Natural killer cell (primary cell): ENCODE measurements around the gene PPRC1. TPM values are rescaled to one million over a fixed set of nuclear protein-coding genes. Genes with fewer than 3 reads are reported as not detected.
A peak's percentile ranks its signal among the peaks of the same experiment; 100 is the strongest.

ENCODE experiments used
- ATAC-seq, 3 donors: fragments of 150-1000 bp in 2 of 3; fragments of 200-7000 bp in 1 of 3; cut with Tn5 transposase; 1 replicate in 1 of 3; 2 replicates in 2 of 3; pipeline ENCODE4 v1.10.0; 2021; ENCODE audit warnings: mild to moderate bottlenecking in 2 of 3, moderate library complexity in 2 of 3
- DNase-seq, 2 donors: peaks; one replicate each; pipeline versions ENCODE4 v3.0.0 to v3.0.0-alpha.2; 2013 to 2021; ENCODE audit warnings: mixed read lengths in 1 of 2
- H3K27ac ChIP-seq: one replicate; pipeline ENCODE4 v1.5.1; 2013; ENCODE audit warnings: mild to moderate bottlenecking, low read length
- H3K27me3 ChIP-seq: one replicate; pipeline ENCODE4 v1.6.1; 2013; ENCODE audit warnings: low read length; ENCODE audit not compliant: control insufficient read depth, insufficient read depth
- H3K36me3 ChIP-seq: one replicate; pipeline ENCODE4 v1.6.1; 2013; ENCODE audit warnings: low read length; ENCODE audit not compliant: control insufficient read depth, insufficient read depth
- H3K4me1 ChIP-seq: one replicate; pipeline ENCODE4 v1.6.1; 2013; ENCODE audit warnings: low read length; ENCODE audit not compliant: control insufficient read depth, insufficient read depth
- H3K4me3 ChIP-seq: one replicate; pipeline ENCODE4 v1.5.1; 2013; ENCODE audit warnings: low read length
- H3K9me3 ChIP-seq: one replicate; pipeline ENCODE4 v1.6.1; 2013; ENCODE audit warnings: low read length; ENCODE audit not compliant: control insufficient read depth, insufficient read depth
- H3K27ac Mint-ChIP-seq, 2 donors: one replicate each; pipeline ENCODE4 v1.8.0; 2022; ENCODE audit warnings: mild to moderate bottlenecking in 2 of 2, mixed read lengths in 2 of 2, moderate library complexity in 1 of 2
- H3K27me3 Mint-ChIP-seq, 2 donors: one replicate each; pipeline ENCODE4 v1.8.0; 2022; ENCODE audit warnings: low read depth in 2 of 2, mixed read lengths in 2 of 2
- H3K36me3 Mint-ChIP-seq: one replicate; pipeline ENCODE4 v1.8.0; 2022; ENCODE audit warnings: mixed read lengths
- H3K4me1 Mint-ChIP-seq, 2 donors: one replicate each; pipeline ENCODE4 v1.8.0; 2022; ENCODE audit warnings: mixed read lengths in 2 of 2
- H3K4me3 Mint-ChIP-seq: one replicate; pipeline ENCODE4 v1.8.0; 2022; ENCODE audit warnings: mild to moderate bottlenecking, moderate library complexity, mixed read lengths
- H3K9me3 Mint-ChIP-seq, 2 donors: one replicate each; pipeline ENCODE4 v1.8.0; 2022; ENCODE audit warnings: mixed read lengths in 2 of 2
- CTCF ChIP-seq: fragments of 200-600 bp; IDR thresholded peaks from one replicate; pipeline ENCODE4 v1.8.0; 2022; ENCODE audit warnings: antibody characterized with exemption
- WGBS: methylation state at CpG from one replicate; pipeline ENCODE4 v1.1.7; 2013; ENCODE audit warnings: missing lambda C conversion rate; ENCODE audit not compliant: insufficient coverage; 5-methylcytosine and 5-hydroxymethylcytosine counted together
- intact Hi-C: fragments of 100-400 bp; cut with micrococcal nuclease; formaldehyde crosslinking; loops from one replicate; pipeline ENCODE4 v1.14.2; 2022
- total RNA-seq, 4 donors: library from RNA; stranded (reverse); fragments of 120-200 nt in 1 of 4; gene quantifications; one replicate each; pipeline versions ENCODE4 v1.2.3 to v1.2.4, GENCODE V29; 2013 to 2022

PPRC1 gene
- total RNA-seq, 3 donors from 2014 or later (not counting 1 experiment from before 2014, with no cell fraction given): 29.1 to 48.0 (median 37.7) TPM

- H3K27me3 Mint-ChIP-seq: no peaks in the 10 kb centered on the region
- H3K4me3 Mint-ChIP-seq: peak overlapping the region; percentile 87
- under 1% methylated on average over 41 of the region's 45 CpGs for WGBS
- intact Hi-C loops: no loop called here
- peak overlapping the region; percentile 83 to 95 for H3K27ac Mint-ChIP-seq
- H3K9me3 ChIP-seq: no peaks in the 10 kb centered on the region
- peak; percentile 11 to 33 (median 33) for ATAC-seq
- peak overlapping the region; percentile 40 for H3K27ac ChIP-seq
- H3K4me1 Mint-ChIP-seq: peaks cover 59 to 77% of the 10 kb centered on the region in 2 donors
- no peaks in the 10 kb centered on the region for H3K9me3 Mint-ChIP-seq
- peak overlapping the region; percentile 37 for H3K4me3 ChIP-seq
- peaks cover 21% of the 10 kb centered on the region for H3K36me3 ChIP-seq
- H3K4me1 ChIP-seq: peaks cover 65% of the 10 kb centered on the region
- DNase-seq: peak in 1 of 2 donors; percentile 24
- peaks cover 2% of the 10 kb centered on the region for H3K36me3 Mint-ChIP-seq
- no peak for TF ChIP-seq CTCF
- H3K27me3 ChIP-seq: no peaks in the 10 kb centered on the region
These were observed 18.6 kb upstream of the PPRC1 start for GRCh38 chr10:102113956-102114857.

- no peak for TF ChIP-seq CTCF
- H3K9me3 ChIP-seq: no peaks in the 10 kb centered on the region
- peak overlapping the region; percentile 74 for H3K27ac ChIP-seq
- Mint-ChIP-seq H3K27ac (peak overlapping the region; percentile 77 to 95), H3K36me3 (no peaks in the 10 kb centered on the region), H3K4me1 (peaks cover 66 to 85% of the 10 kb centered on the region in 2 donors), H3K27me3 (no peaks in the 10 kb centered on the region), H3K4me3 (peak overlapping the region; percentile 74), H3K9me3 (no peaks in the 10 kb centered on the region)
- WGBS: under 1% methylated on average over 20 of the region's 23 CpGs
- ATAC-seq: peak; percentile 77 to 87 (median 77)
- peak; percentile 64 to 88 for DNase-seq
- H3K4me1 ChIP-seq: peaks cover 72% of the 10 kb centered on the region
- intact Hi-C loops: no loop called here
- H3K36me3 ChIP-seq: peaks cover 13% of the 10 kb centered on the region
- no peaks in the 10 kb centered on the region for H3K27me3 ChIP-seq
- peak overlapping the region; percentile 37 for H3K4me3 ChIP-seq
These were observed 17.8 kb upstream of the PPRC1 start for GRCh38 chr10:102114861-102115618.

GRCh38 chr10:102115775-102116174 is 17.1 kb upstream of the PPRC1 start:
- no peak for TF ChIP-seq CTCF
- Mint-ChIP-seq H3K27ac (peak overlapping the region; percentile 77 to 95), H3K36me3 (no peaks in the 10 kb centered on the region), H3K27me3 (no peaks in the 10 kb centered on the region), H3K9me3 (no peaks in the 10 kb centered on the region), H3K4me3 (peak overlapping the region; percentile 74), H3K4me1 (peaks cover 66 to 84% of the 10 kb centered on the region in 2 donors)
- H3K27ac ChIP-seq: peak overlapping the region; percentile 74
- intact Hi-C loops: no loop called here
- DNase-seq: peak in 1 of 2 donors; percentile 56
- WGBS: 0% methylated on average over 3 of the region's 3 CpGs
- peaks cover 6% of the 10 kb centered on the region for H3K36me3 ChIP-seq
- H3K4me1 ChIP-seq: peaks cover 73% of the 10 kb centered on the region
- no peak overlapping the region for H3K4me3 ChIP-seq
- H3K27me3 ChIP-seq: no peaks in the 10 kb centered on the region
- ATAC-seq: no peak
- no peaks in the 10 kb centered on the region for H3K9me3 ChIP-seq
